Measurements from ENCODE around the gene NOSIP.

GRCh38 chr19:49559928-49560327, 20.4 kb downstream of the NOSIP start:
- TF ChIP-seq GATA2 (IDR thresholded peaks at IDR 0.05; ENCODE audit: low read depth, low read length) (no peak), GATA3 (IDR thresholded peaks at IDR 0.05; ENCODE audit: low read depth, low read length) (no peak)

All from SH-SY5Y (cell line).